Trophoblast cell (in vitro differentiated cells and primary cell): Measurements from ENCODE around the gene PKD1.

Experiments used
- DNase-seq, 2 donors: peaks; one replicate each; pipeline ENCODE4 v3.0.0-alpha.2; 2016
- H2AFZ ChIP-seq: 2 replicates; pipeline ENCODE4 v1.6.1; 2013; ENCODE audit warnings: low read length, moderate library complexity, mild to moderate bottlenecking; ENCODE audit not compliant: insufficient read depth, poor library complexity
- H2AK5ac ChIP-seq: 2 replicates; pipeline ENCODE4 v1.6.1; 2013; ENCODE audit warnings: mild to moderate bottlenecking, low read length
- H2BK120ac ChIP-seq: 2 replicates; pipeline ENCODE4 v1.6.1; 2013; ENCODE audit warnings: low read length, mild to moderate bottlenecking, moderate library complexity; ENCODE audit not compliant: insufficient read depth, poor library complexity
- H2BK12ac ChIP-seq: 2 replicates; pipeline ENCODE4 v1.6.1; 2013; ENCODE audit warnings: mild to moderate bottlenecking, low read length, moderate library complexity
- H2BK5ac ChIP-seq: 2 replicates; pipeline ENCODE4 v1.6.1; 2013; ENCODE audit warnings: low read length, low read depth, moderate library complexity, mild to moderate bottlenecking; ENCODE audit not compliant: poor library complexity
- H3K14ac ChIP-seq: 2 replicates; pipeline ENCODE4 v1.6.1; 2013; ENCODE audit warnings: mild to moderate bottlenecking, low read length
- H3K18ac ChIP-seq: 2 replicates; pipeline ENCODE4 v1.6.1; 2013; ENCODE audit warnings: mild to moderate bottlenecking, low read length
- H3K23ac ChIP-seq: 2 replicates; pipeline ENCODE4 v1.6.1; 2013; ENCODE audit warnings: low read length
- H3K27ac ChIP-seq: 2 replicates; pipeline ENCODE4 v1.5.1; 2013; ENCODE audit warnings: low read depth, mild to moderate bottlenecking, inconsistent platforms, low read length, moderate library complexity
- H3K27me3 ChIP-seq: 2 replicates; pipeline ENCODE4 v1.6.1; 2013; ENCODE audit warnings: inconsistent platforms, mild to moderate bottlenecking, low read length, moderate library complexity; ENCODE audit not compliant: insufficient read depth
- H3K36me3 ChIP-seq, 2 experiments: 1 replicate in 1 of 2; 2 replicates in 1 of 2; pipeline ENCODE4 v1.6.1; 2013; ENCODE audit warnings: low read length in 2 of 2, mild to moderate bottlenecking in 2 of 2, moderate library complexity in 1 of 2; ENCODE audit not compliant: insufficient read depth in 2 of 2, control insufficient read depth in 1 of 2
- H3K4ac ChIP-seq: 2 replicates; pipeline ENCODE4 v1.6.1; 2013; ENCODE audit warnings: low read depth, mild to moderate bottlenecking, low read length, moderate library complexity
- H3K4me1 ChIP-seq, 2 experiments: 1 replicate in 1 of 2; 2 replicates in 1 of 2; pipeline ENCODE4 v1.6.1; 2013; ENCODE audit warnings: low read length in 2 of 2, mild to moderate bottlenecking in 2 of 2, moderate library complexity in 1 of 2; ENCODE audit not compliant: insufficient read depth in 2 of 2, control insufficient read depth in 1 of 2
- H3K4me2 ChIP-seq: 2 replicates; pipeline ENCODE4 v1.6.1; 2013; ENCODE audit warnings: inconsistent platforms, mild to moderate bottlenecking, low read length, moderate library complexity
- H3K4me3 ChIP-seq: 2 replicates; pipeline ENCODE4 v1.5.1; 2013; ENCODE audit warnings: mild to moderate bottlenecking, low read depth, low read length, inconsistent platforms
- H3K79me1 ChIP-seq: one replicate; pipeline ENCODE4 v1.6.1; 2013; ENCODE audit warnings: low read length
- H3K79me2 ChIP-seq: 2 replicates; pipeline ENCODE4 v1.6.1; 2013; ENCODE audit warnings: low read length, mild to moderate bottlenecking; ENCODE audit not compliant: control insufficient read depth, insufficient read depth, poor library complexity
- H3K9ac ChIP-seq: 2 replicates; pipeline ENCODE4 v1.6.1; 2013; ENCODE audit warnings: mild to moderate bottlenecking, low read length
- H3K9me3 ChIP-seq: 2 replicates; pipeline ENCODE4 v1.6.1; 2013; ENCODE audit warnings: low read depth, mild to moderate bottlenecking, control low read depth, inconsistent platforms, low read length; ENCODE audit not compliant: insufficient read depth
- H4K12ac ChIP-seq: 2 replicates; pipeline ENCODE4 v1.6.1; 2013; ENCODE audit warnings: low read depth, mild to moderate bottlenecking, low read length, moderate library complexity
- H4K8ac ChIP-seq: 2 replicates; pipeline ENCODE4 v1.6.1; 2013; ENCODE audit warnings: low read depth, mild to moderate bottlenecking, low read length, moderate library complexity
- H4K91ac ChIP-seq: one replicate; pipeline ENCODE4 v1.6.1; 2013; ENCODE audit warnings: low read depth, mild to moderate bottlenecking, low read length, moderate library complexity
- WGBS: extraction: QIAGEN DNeasy Blood & Tissue Kit; methylation state at CpG from one replicate; pipeline ENCODE4 v1.1.7; 2013; ENCODE audit warnings: missing lambda C conversion rate; ENCODE audit not compliant: insufficient read length, insufficient coverage; ENCODE audit errors: extremely low coverage; 5-methylcytosine and 5-hydroxymethylcytosine counted together

PKD1 gene

DNA sequence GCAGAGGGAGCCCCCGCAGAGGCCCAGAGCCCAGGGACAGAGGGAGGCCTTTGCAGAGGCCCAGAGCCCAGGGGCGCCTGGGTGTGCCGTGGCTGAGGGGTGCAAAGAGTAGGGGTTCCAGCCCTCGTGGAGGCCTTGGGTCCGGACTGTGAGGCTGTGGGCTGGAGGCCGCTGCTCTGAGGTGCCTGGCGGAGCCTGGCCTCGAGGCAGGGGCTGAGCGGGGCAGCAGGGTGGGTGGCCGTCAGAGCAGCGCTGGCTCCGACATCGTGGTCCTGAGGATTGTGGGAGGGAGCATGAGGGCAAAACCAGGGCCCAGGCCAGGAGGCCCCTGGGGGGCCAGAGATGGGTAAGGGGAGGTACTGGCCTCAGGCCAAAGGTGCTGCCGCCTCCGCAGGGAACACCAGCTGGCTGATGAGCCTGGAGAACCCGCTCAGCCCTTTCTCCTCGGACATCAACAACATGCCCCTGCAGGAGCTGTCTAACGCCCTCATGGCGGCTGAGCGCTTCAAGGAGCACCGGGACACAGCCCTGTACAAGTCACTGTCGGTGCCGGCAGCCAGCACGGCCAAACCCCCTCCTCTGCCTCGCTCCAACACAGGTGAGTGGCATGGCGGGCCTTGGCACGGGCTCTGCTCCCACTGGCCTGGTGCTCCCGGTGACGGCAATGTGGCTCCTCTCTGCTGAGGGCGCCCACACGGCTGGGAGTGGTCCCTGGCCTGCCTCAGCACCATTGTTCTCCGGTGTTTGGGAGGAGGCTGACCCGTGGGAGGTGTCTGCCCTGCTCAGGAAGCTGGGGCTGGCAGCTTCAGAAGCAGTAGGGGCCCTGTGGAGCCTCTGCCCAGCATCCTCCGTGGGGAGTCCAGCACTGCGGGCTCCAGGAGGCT, 54.3 kb downstream of the PKD1 start:
- no peak overlapping the region for H4K8ac ChIP-seq
- no peak overlapping the region for H2BK12ac ChIP-seq
- no peaks in the 10 kb centered on the region for H3K79me2 ChIP-seq
- no peak overlapping the region for H3K9ac ChIP-seq
- H3K4me2 ChIP-seq, result no peak overlapping the region
- no peak overlapping the region for H3K18ac ChIP-seq
- no peak overlapping the region for H3K27ac ChIP-seq
- no peak overlapping the region for H2BK5ac ChIP-seq
- no peak overlapping the region for H2AFZ ChIP-seq
- no peaks in the 10 kb centered on the region for H3K4me1 ChIP-seq
- H3K27me3 ChIP-seq, result no peaks in the 10 kb centered on the region
- H3K9me3 ChIP-seq, result no peaks in the 10 kb centered on the region
- H2BK120ac ChIP-seq, result no peak overlapping the region
- H4K12ac ChIP-seq, result no peak overlapping the region
- peaks cover 79 to 88% of the 10 kb centered on the region in 2 experiments for H3K36me3 ChIP-seq
- H3K14ac ChIP-seq, result no peak overlapping the region
- no peak for DNase-seq
- no peaks in the 10 kb centered on the region for H3K79me1 ChIP-seq
- WGBS, result no CpG with 5 or more reads among the region's 35 CpGs
- no peak overlapping the region for H2AK5ac ChIP-seq
- no peak overlapping the region for H4K91ac ChIP-seq
- no peak overlapping the region for H3K4me3 ChIP-seq
- H3K23ac ChIP-seq, result no peak overlapping the region
- H3K4ac ChIP-seq, result no peak overlapping the region

DNA sequence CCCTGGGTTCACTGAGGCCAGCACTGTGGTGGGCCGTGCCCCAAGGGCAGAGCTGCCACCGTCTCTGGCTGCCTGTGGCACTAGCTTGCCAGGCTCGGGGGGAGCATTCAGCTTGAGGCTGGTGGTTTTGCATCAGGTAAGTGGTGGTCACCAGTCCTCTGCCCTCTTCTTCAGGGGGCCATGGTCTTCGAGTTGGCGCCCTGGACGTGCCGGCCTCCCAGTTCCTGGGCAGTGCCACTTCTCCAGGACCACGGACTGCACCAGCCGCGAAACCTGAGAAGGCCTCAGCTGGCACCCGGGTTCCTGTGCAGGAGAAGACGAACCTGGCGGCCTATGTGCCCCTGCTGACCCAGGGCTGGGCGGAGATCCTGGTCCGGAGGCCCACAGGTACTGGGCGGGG, 55.7 kb downstream of the PKD1 start:
- Histone ChIP-seq H4K8ac (no peak overlapping the region), H2AK5ac (no peak overlapping the region), H3K4me3 (no peak overlapping the region), H3K4me2 (no peak overlapping the region), H2BK5ac (no peak overlapping the region), H3K4ac (no peak overlapping the region), H4K91ac (no peak overlapping the region), H3K9me3 (no peaks in the 10 kb centered on the region), H3K9ac (no peak overlapping the region), H2BK12ac (no peak overlapping the region), H3K36me3 (peaks cover 77 to 91% of the 10 kb centered on the region in 2 experiments), H3K79me1 (no peaks in the 10 kb centered on the region), H3K23ac (no peak overlapping the region), H3K27me3 (no peaks in the 10 kb centered on the region), H3K27ac (no peak overlapping the region), H4K12ac (no peak overlapping the region), H2BK120ac (no peak overlapping the region), H2AFZ (no peak overlapping the region), H3K79me2 (no peaks in the 10 kb centered on the region), H3K4me1 (no peaks in the 10 kb centered on the region), H3K18ac (no peak overlapping the region), H3K14ac (no peak overlapping the region)
- DNase-seq, result no peak
- no CpG with 5 or more reads among the region's 16 CpGs for WGBS

DNA sequence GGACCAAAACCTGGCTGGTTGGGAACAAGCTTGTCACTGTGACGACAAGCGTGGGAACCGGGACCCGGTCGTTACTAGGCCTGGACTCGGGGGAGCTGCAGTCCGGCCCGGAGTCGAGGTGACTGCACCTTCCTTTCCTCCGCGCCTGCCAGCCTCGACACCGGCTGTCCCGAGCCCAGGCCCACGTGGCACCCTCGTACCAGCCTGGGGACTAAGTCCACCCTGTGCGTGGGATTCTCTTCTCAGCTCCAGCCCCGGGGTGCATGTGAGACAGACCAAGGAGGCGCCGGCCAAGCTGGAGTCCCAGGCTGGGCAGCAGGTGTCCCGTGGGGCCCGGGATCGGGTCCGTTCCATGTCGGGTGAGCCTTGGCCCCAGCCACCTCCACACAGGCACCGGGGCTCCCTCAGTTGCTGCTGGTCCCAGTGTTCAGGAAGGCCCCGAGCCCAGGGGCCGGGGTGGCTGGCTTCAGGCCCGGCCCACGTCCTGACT, 56.3 kb downstream of the PKD1 start:
- no CpG with 5 or more reads among the region's 30 CpGs for WGBS
- H3K79me1 ChIP-seq, result no peaks in the 10 kb centered on the region

DNA sequence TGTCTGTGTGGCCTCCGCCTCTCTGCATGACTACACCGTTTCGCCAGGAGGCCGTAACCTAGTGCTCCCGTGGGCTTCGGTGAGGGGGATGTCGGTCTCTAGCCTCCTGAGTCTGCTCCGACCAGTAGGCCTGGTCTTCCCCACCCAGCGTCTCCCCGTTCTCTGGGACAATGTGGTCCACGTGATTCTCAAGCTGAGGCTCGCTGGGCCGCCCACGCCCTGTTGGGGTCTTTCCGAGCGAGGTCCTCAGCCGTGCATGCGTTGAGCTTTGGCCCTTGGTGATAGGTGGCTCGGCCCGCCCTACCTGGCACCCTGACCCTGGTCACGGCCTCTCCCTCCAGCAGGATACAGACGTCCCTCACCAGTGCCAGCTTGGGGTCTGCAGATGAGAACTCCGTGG, 57.0 kb downstream of the PKD1 start:
- Histone ChIP-seq H4K12ac (no peak overlapping the region), H3K27me3 (no peaks in the 10 kb centered on the region), H4K91ac (no peak overlapping the region), H2AFZ (no peak overlapping the region), H2BK120ac (no peak overlapping the region), H2BK5ac (no peak overlapping the region), H3K4ac (no peak overlapping the region), H3K27ac (no peak overlapping the region), H3K4me3 (no peak overlapping the region), H3K4me1 (no peaks in the 10 kb centered on the region), H3K14ac (no peak overlapping the region), H3K23ac (no peak overlapping the region), H3K4me2 (no peak overlapping the region), H3K36me3 (peaks cover 74 to 88% of the 10 kb centered on the region in 2 experiments), H4K8ac (no peak overlapping the region), H3K18ac (no peak overlapping the region), H3K79me2 (no peaks in the 10 kb centered on the region), H3K79me1 (no peaks in the 10 kb centered on the region), H2BK12ac (no peak overlapping the region), H3K9me3 (peaks cover 2% of the 10 kb centered on the region), H2AK5ac (no peak overlapping the region), H3K9ac (no peak overlapping the region)
- no CpG with 5 or more reads among the region's 23 CpGs for WGBS
- no peak for DNase-seq

More for the DNA sequence above, 56.3 kb downstream of the PKD1 start:
- Histone ChIP-seq H3K4ac (no peak overlapping the region), H3K23ac (no peak overlapping the region), H2BK12ac (no peak overlapping the region), H3K14ac (no peak overlapping the region), H2AK5ac (no peak overlapping the region), H3K27ac (no peak overlapping the region), H3K4me2 (no peak overlapping the region), H4K91ac (no peak overlapping the region), H2BK120ac (no peak overlapping the region), H3K4me1 (no peaks in the 10 kb centered on the region), H2BK5ac (no peak overlapping the region), H4K8ac (no peak overlapping the region), H2AFZ (no peak overlapping the region), H4K12ac (no peak overlapping the region), H3K79me2 (no peaks in the 10 kb centered on the region), H3K18ac (no peak overlapping the region), H3K9me3 (no peaks in the 10 kb centered on the region), H3K9ac (no peak overlapping the region), H3K4me3 (no peak overlapping the region), H3K36me3 (peaks cover 74 to 88% of the 10 kb centered on the region in 2 experiments), H3K27me3 (no peaks in the 10 kb centered on the region)
- no peak for DNase-seq
